Activated T-helper 1 cell treated with anti-CD3 and anti-CD28 coated beads, Interleukin-12 subunit alpha, Interleukin-12 subunit beta, Interleukin-2, Interleukin-4 antibody, amounts not matched to agents 30 ng/mL and 10 ng/mL and 1 ng/mL, durations not matched to agents 14 hours and 24 hours and 36 hours (primary cell): Measurements from ENCODE around the gene C1QTNF6. TPM values are rescaled to one million over a fixed set of nuclear protein-coding genes. Genes with fewer than 3 reads are reported as not detected.

Source experiments
- DNase-seq: peaks from one replicate; pipeline ENCODE4 v3.0.0; 2021; ENCODE audit warnings: low spot score
- H3K27ac Mint-ChIP-seq: one replicate; pipeline ENCODE4 v1.8.0; 2021; ENCODE audit warnings: mild to moderate bottlenecking, mixed read lengths
- H3K27me3 Mint-ChIP-seq: one replicate; pipeline ENCODE4 v1.8.0; 2022; ENCODE audit warnings: mild to moderate bottlenecking, moderate library complexity, mixed read lengths; ENCODE audit not compliant: insufficient read depth
- H3K36me3 Mint-ChIP-seq: one replicate; pipeline ENCODE4 v1.8.0; 2021; ENCODE audit warnings: low read depth, mixed read lengths
- H3K4me1 Mint-ChIP-seq: one replicate; pipeline ENCODE4 v1.8.0; 2021; ENCODE audit warnings: low read depth, mixed read lengths
- H3K4me3 Mint-ChIP-seq: one replicate; pipeline ENCODE4 v1.8.0; 2021; ENCODE audit warnings: mild to moderate bottlenecking, moderate library complexity, mixed read lengths
- H3K9me3 Mint-ChIP-seq: one replicate; pipeline ENCODE4 v1.8.0; 2021; ENCODE audit warnings: mixed read lengths
- intact Hi-C: fragments of 100-400 bp; cut with micrococcal nuclease; formaldehyde crosslinking; loops from one replicate; pipeline ENCODE4 v1.15.1; 2024
- total RNA-seq: library from RNA; stranded (reverse); gene quantifications from 2 replicates; pipeline ENCODE4 v1.2.3, GENCODE V29; 2022

The C1QTNF6 gene
- total RNA-seq, 1 donor from 2014 or later = 4.9 TPM

GRCh38 chr22:37187552-37187890 lies 526 bp downstream of the C1QTNF6 start:
- Mint-ChIP-seq H3K36me3 (peaks cover 8% of the 10 kb centered on the region), H3K27me3 (no peaks in the 10 kb centered on the region), H3K4me3 (no peak overlapping the region), H3K9me3 (peaks cover 4% of the 10 kb centered on the region), H3K27ac (no peak overlapping the region), H3K4me1 (peaks cover 36% of the 10 kb centered on the region)
- intact Hi-C loops = no loop called here
- DNase-seq = no peak

GRCh38 chr22:37186997-37187522 lies 987 bp downstream of the C1QTNF6 start:
- DNase-seq = no peak
- intact Hi-C loops = no loop called here

GRCh38 chr22:37186228-37186996 lies 1.6 kb downstream of the C1QTNF6 start:
- H3K27ac Mint-ChIP-seq = peak overlapping the region; percentile 86
- peak overlapping the region; percentile 72 for H3K4me3 Mint-ChIP-seq
- no peaks in the 10 kb centered on the region for H3K9me3 Mint-ChIP-seq
- peak; percentile 31 for DNase-seq
- H3K36me3 Mint-ChIP-seq = peaks cover 8% of the 10 kb centered on the region
- peaks cover 36% of the 10 kb centered on the region for H3K4me1 Mint-ChIP-seq
- intact Hi-C loops = no loop called here
- no peaks in the 10 kb centered on the region for H3K27me3 Mint-ChIP-seq

More at GRCh38 chr22:37186997-37187522, 987 bp downstream of the C1QTNF6 start:
- no peak overlapping the region for H3K4me3 Mint-ChIP-seq
- no peaks in the 10 kb centered on the region for H3K27me3 Mint-ChIP-seq
- H3K4me1 Mint-ChIP-seq = peaks cover 36% of the 10 kb centered on the region
- H3K9me3 Mint-ChIP-seq = peaks cover 2% of the 10 kb centered on the region
- H3K36me3 Mint-ChIP-seq = peaks cover 8% of the 10 kb centered on the region
- no peak overlapping the region for H3K27ac Mint-ChIP-seq

GRCh38 chr22:37185646-37186227 lies 2.3 kb downstream of the C1QTNF6 start:
- H3K27ac Mint-ChIP-seq = peak overlapping the region; percentile 46
- intact Hi-C loops = no loop called here
- H3K27me3 Mint-ChIP-seq = no peaks in the 10 kb centered on the region
- H3K4me3 Mint-ChIP-seq = no peak overlapping the region
- H3K36me3 Mint-ChIP-seq = peaks cover 8% of the 10 kb centered on the region
- DNase-seq = no peak
- no peaks in the 10 kb centered on the region for H3K9me3 Mint-ChIP-seq
- H3K4me1 Mint-ChIP-seq = peaks cover 36% of the 10 kb centered on the region

- Mint-ChIP-seq H3K4me1 (peaks cover 37% of the 10 kb centered on the region), H3K9me3 (no peaks in the 10 kb centered on the region), H3K36me3 (peaks cover 4% of the 10 kb centered on the region), H3K4me3 (no peak overlapping the region), H3K27me3 (no peaks in the 10 kb centered on the region), H3K27ac (peak overlapping the region; percentile 13)
- intact Hi-C loops = no loop called here
- DNase-seq = no peak
Measured at GRCh38 chr22:37184816-37185541, 3.1 kb downstream of the C1QTNF6 start.

- no peak overlapping the region for H3K4me3 Mint-ChIP-seq
- no peak overlapping the region for H3K27ac Mint-ChIP-seq
- no peaks in the 10 kb centered on the region for H3K9me3 Mint-ChIP-seq
- H3K27me3 Mint-ChIP-seq = no peaks in the 10 kb centered on the region
- DNase-seq = no peak
- peaks cover 37% of the 10 kb centered on the region for H3K4me1 Mint-ChIP-seq
- intact Hi-C loops = no loop called here
- H3K36me3 Mint-ChIP-seq = peaks cover 2% of the 10 kb centered on the region
Measured at GRCh38 chr22:37184380-37184755, 3.7 kb downstream of the C1QTNF6 start.

GRCh38 chr22:37183432-37184379 lies 4.3 kb downstream of the C1QTNF6 start:
- H3K4me1 Mint-ChIP-seq = peaks cover 32% of the 10 kb centered on the region
- H3K36me3 Mint-ChIP-seq = no peaks in the 10 kb centered on the region
- no peaks in the 10 kb centered on the region for H3K27me3 Mint-ChIP-seq
- intact Hi-C loops = no loop called here
- no peak overlapping the region for H3K4me3 Mint-ChIP-seq
- no peak for DNase-seq
- H3K27ac Mint-ChIP-seq = no peak overlapping the region
- no peaks in the 10 kb centered on the region for H3K9me3 Mint-ChIP-seq

- intact Hi-C loops = no loop called here
- DNase-seq = no peak
- no peak overlapping the region for H3K27ac Mint-ChIP-seq
- H3K36me3 Mint-ChIP-seq = no peaks in the 10 kb centered on the region
- no peaks in the 10 kb centered on the region for H3K9me3 Mint-ChIP-seq
- H3K27me3 Mint-ChIP-seq = peaks cover under 1% of the 10 kb centered on the region
- no peak overlapping the region for H3K4me3 Mint-ChIP-seq
- H3K4me1 Mint-ChIP-seq = peaks cover 29% of the 10 kb centered on the region
Measured at GRCh38 chr22:37182949-37183245, 5.2 kb downstream of the C1QTNF6 start.

- DNase-seq = no peak
- Mint-ChIP-seq H3K4me1 (peaks cover 25% of the 10 kb centered on the region), H3K27me3 (peaks cover 2% of the 10 kb centered on the region), H3K4me3 (no peak overlapping the region), H3K27ac (no peak overlapping the region), H3K9me3 (no peaks in the 10 kb centered on the region), H3K36me3 (no peaks in the 10 kb centered on the region)
- intact Hi-C loops = no loop called here
Measured at GRCh38 chr22:37182101-37182948, 5.7 kb downstream of the C1QTNF6 start.

- Mint-ChIP-seq H3K36me3 (no peaks in the 10 kb centered on the region), H3K4me3 (no peak overlapping the region), H3K9me3 (no peaks in the 10 kb centered on the region), H3K27ac (no peak overlapping the region), H3K4me1 (peaks cover 22% of the 10 kb centered on the region), H3K27me3 (peaks cover 3% of the 10 kb centered on the region)
- DNase-seq = no peak
- intact Hi-C loops = no loop called here
Measured at GRCh38 chr22:37181681-37182080, 6.4 kb downstream of the C1QTNF6 start.

GRCh38 chr22:37180531-37181231 lies 7.4 kb downstream of the C1QTNF6 start:
- Mint-ChIP-seq H3K27me3 (peaks cover 11% of the 10 kb centered on the region), H3K4me1 (peaks cover 17% of the 10 kb centered on the region)
- no peak for DNase-seq

More at GRCh38 chr22:37180531-37181231, 7.4 kb downstream of the C1QTNF6 start:
- no peak overlapping the region for H3K27ac Mint-ChIP-seq
- H3K9me3 Mint-ChIP-seq = no peaks in the 10 kb centered on the region
- no peak overlapping the region for H3K4me3 Mint-ChIP-seq
- H3K36me3 Mint-ChIP-seq = no peaks in the 10 kb centered on the region
- intact Hi-C loops = no loop called here
